Measurements from ENCODE around the gene MAS1.
"Not testable (repeated sequence)": the region's sequence is repeated elsewhere in the genome, so short reads cannot be mapped to it uniquely, and the experiment has no call there.

MAS1 gene

GRCh38 chr6:159890792-159891191 is at the start of gene MAS1:
MAS1 (plus strand) TSS chr6:159890988; CDS start chr6:159906956, 15,968 bp downstream.
- no peak for DNase-seq (ENCODE audit: low spot score)

- peak; percentile 39 for DNase-seq (ENCODE audit: low spot score)
Observed at GRCh38 chr6:159842035-159842434, 48.8 kb upstream of the MAS1 start.

GRCh38 chr6:159844737-159845645 is 45.8 kb upstream of the MAS1 start:
- DNase-seq (ENCODE audit: low spot score): no peak

GRCh38 chr6:159848552-159848951 is 42.2 kb upstream of the MAS1 start:
- DNase-seq (ENCODE audit: low spot score): not testable (repeated sequence)

- DNase-seq (ENCODE audit: low spot score): not testable (repeated sequence)
Observed at GRCh38 chr6:159849851-159850250, 40.9 kb upstream of the MAS1 start.

- no peak for DNase-seq (ENCODE audit: low spot score)
Observed at GRCh38 chr6:159852877-159853276, 37.9 kb upstream of the MAS1 start.

- DNase-seq (ENCODE audit: low spot score): no peak
Observed at GRCh38 chr6:159853754-159854153, 37.0 kb upstream of the MAS1 start.

GRCh38 chr6:159854959-159855358 is 35.8 kb upstream of the MAS1 start:
- no peak for DNase-seq (ENCODE audit: low spot score)

GRCh38 chr6:159858259-159858658 is 32.5 kb upstream of the MAS1 start:
- no peak for DNase-seq (ENCODE audit: low spot score)

GRCh38 chr6:159860482-159860881 is 30.3 kb upstream of the MAS1 start:
- no peak for DNase-seq (ENCODE audit: low spot score)

- no peak for DNase-seq (ENCODE audit: low spot score)
Observed at GRCh38 chr6:159862103-159862502, 28.7 kb upstream of the MAS1 start.

- DNase-seq (ENCODE audit: low spot score): peak; percentile 41
Observed at GRCh38 chr6:159863341-159863740, 27.4 kb upstream of the MAS1 start.

GRCh38 chr6:159865226-159865920 is 25.4 kb upstream of the MAS1 start:
- no peak for DNase-seq (ENCODE audit: low spot score)

GRCh38 chr6:159866286-159867247 is 24.2 kb upstream of the MAS1 start:
- DNase-seq (ENCODE audit: low spot score): no peak

GRCh38 chr6:159871241-159871640 is 19.5 kb upstream of the MAS1 start:
- no peak for DNase-seq (ENCODE audit: low spot score)

- DNase-seq (ENCODE audit: low spot score): no peak
Observed at GRCh38 chr6:159871906-159872305, 18.9 kb upstream of the MAS1 start.

- DNase-seq (ENCODE audit: low spot score): no peak
Observed at GRCh38 chr6:159874435-159874834, 16.4 kb upstream of the MAS1 start.

- DNase-seq (ENCODE audit: low spot score): no peak
Observed at GRCh38 chr6:159875194-159875593, 15.6 kb upstream of the MAS1 start.

GRCh38 chr6:159876242-159876641 is 14.5 kb upstream of the MAS1 start:
- no peak for DNase-seq (ENCODE audit: low spot score)

GRCh38 chr6:159877256-159877808 is 13.5 kb upstream of the MAS1 start:
- no peak for DNase-seq (ENCODE audit: low spot score)

- DNase-seq (ENCODE audit: low spot score): no peak
Observed at GRCh38 chr6:159878341-159878740, 12.4 kb upstream of the MAS1 start.

- DNase-seq (ENCODE audit: low spot score): no peak
Observed at GRCh38 chr6:159879856-159880255, 10.9 kb upstream of the MAS1 start.
